ENCODE results near the gene KRTAP5-11.
"Not testable (repeated sequence)": the region's sequence is repeated elsewhere in the genome, so short reads cannot be mapped to it uniquely, and the experiment has no call there.

KRTAP5-11 gene

DNA sequence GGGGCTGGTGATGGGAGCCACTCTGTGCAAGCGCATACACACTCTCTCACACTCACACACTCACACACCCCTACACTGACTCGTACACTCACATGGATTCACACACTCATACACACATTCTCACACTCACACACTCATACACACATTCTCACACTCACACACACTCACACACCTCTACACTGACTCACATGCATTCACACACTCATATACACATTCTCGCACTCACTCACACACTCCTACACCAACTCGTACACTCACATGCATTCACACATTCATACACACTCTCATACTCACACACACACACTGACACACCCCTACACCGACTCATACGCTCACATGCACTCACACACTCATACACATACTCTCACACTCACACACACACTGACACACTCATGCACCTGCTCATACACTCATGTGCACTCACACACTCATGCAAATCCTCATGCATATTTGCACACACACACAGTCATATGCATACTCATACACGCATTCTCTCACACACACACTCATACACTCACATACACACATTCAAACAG lies 5.1 kb downstream of the KRTAP5-11 start:
- TF ChIP-seq, protein P1, sequence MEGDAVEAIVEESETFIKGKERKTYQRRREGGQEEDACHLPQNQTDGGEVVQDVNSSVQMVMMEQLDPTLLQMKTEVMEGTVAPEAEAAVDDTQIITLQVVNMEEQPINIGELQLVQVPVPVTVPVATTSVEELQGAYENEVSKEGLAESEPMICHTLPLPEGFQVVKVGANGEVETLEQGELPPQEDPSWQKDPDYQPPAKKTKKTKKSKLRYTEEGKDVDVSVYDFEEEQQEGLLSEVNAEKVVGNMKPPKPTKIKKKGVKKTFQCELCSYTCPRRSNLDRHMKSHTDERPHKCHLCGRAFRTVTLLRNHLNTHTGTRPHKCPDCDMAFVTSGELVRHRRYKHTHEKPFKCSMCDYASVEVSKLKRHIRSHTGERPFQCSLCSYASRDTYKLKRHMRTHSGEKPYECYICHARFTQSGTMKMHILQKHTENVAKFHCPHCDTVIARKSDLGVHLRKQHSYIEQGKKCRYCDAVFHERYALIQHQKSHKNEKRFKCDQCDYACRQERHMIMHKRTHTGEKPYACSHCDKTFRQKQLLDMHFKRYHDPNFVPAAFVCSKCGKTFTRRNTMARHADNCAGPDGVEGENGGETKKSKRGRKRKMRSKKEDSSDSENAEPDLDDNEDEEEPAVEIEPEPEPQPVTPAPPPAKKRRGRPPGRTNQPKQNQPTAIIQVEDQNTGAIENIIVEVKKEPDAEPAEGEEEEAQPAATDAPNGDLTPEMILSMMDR (IDR thresholded peaks at IDR 0.05; ENCODE audit: insufficient read depth, low read depth, low read length, missing control alignments) = no peak
- DNase-seq (ENCODE audit: low read depth) = no peak

DNA sequence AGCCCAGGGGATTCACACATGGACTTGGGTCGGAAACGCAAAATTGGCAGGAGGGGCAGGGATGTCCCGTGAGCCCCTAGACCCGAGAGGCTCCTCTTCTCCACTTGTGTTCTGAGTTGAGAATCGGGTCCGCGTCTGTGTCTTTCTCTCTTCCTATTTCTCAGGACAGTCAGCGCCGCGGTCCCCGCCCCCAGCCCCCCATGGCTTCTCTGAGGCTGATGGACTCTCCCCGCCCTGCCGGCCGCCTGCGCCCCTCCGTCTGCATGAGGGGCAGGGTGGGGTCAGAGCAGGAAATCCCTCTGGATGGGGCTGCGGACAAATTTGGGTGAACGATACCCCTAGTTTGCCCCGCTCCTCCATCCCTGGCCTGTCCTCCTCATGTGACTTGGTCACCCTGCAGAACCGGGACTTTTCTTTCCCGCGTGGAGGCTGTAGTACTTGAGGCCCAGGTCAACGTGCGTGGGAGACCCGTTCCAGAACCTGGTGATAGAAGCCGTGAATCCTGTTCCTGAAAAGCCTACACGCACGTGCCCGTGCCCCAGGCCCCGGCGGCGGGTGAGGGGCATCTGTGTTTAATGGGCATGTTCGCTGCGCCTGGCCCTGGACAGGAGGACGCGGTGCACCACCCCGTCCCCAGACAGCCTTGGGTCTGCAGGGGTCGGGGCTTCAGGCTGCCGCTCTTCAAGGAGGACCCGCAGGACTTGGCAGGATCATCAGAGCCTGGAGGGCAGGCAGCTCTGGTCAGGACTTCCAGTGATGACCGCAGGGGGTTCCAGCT lies 5.8 kb downstream of the KRTAP5-11 start:
- DNase-seq (ENCODE audit: low read depth); H3K4me3 ChIP-seq (ENCODE audit: low read depth, low read length): not testable (repeated sequence)

More for the DNA sequence above, 5.1 kb downstream of the KRTAP5-11 start:
- no peak overlapping the region for H3K4me3 ChIP-seq (ENCODE audit: low read depth, low read length)

DNA sequence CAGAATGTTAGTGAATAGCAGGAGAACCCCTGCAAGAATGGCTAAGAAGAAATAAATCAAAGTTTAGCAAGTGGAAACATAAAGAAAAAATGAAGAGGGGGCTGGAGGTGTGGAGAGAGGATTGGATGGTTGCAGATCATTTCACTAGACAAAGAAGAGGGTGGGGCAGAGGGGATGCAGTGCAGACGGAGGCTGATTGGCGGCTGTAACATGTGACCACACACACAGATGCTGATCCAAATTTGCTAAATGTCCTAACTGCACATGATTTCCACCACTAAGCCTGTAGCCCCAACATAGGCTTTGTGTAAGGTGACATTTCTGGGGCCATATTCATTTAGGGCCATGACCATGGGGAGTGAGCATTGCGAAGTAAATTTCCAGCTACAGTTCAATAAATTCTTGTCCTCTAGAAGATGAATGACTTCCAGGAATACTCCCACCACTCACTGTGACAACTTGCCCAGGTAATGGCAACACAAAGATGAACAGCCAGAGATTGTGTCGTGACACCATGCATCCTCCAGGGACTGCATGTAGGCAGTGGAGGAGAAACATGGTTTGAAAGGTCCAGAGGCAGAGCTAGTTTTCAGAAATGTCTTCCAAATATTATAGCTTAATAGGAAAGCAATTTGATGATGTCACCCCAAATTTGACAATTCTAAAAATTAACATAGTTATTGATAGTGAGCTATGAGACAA lies 6.8 kb downstream of the KRTAP5-11 start:
- TF ChIP-seq, protein P1 (IDR thresholded peaks at IDR 0.05; ENCODE audit: insufficient read depth, low read depth, low read length, missing control alignments) = no peak
- DNase-seq (ENCODE audit: low read depth) = no peak
- H3K4me3 ChIP-seq (ENCODE audit: low read depth, low read length) = no peak overlapping the region

GRCh38 chr11:71574418-71574817 lies 8.3 kb downstream of the KRTAP5-11 start:
- DNase-seq (ENCODE audit: low read depth) = no peak
- H3K4me3 ChIP-seq (ENCODE audit: low read depth, low read length) = no peak overlapping the region
- TF ChIP-seq, protein P1 (IDR thresholded peaks at IDR 0.05; ENCODE audit: insufficient read depth, low read depth, low read length, missing control alignments) = no peak

- no peak overlapping the region for H3K4me3 ChIP-seq (ENCODE audit: low read depth, low read length)
- TF ChIP-seq, protein P1 (IDR thresholded peaks at IDR 0.05; ENCODE audit: insufficient read depth, low read depth, low read length, missing control alignments) = no peak
- no peak for DNase-seq (ENCODE audit: low read depth)
These were observed 9.9 kb downstream of the KRTAP5-11 start for GRCh38 chr11:71572811-71573210.

GRCh38 chr11:71571101-71571850 lies 11.4 kb downstream of the KRTAP5-11 start:
- not testable (repeated sequence) for DNase-seq (ENCODE audit: low read depth); H3K4me3 ChIP-seq (ENCODE audit: low read depth, low read length)

DNA sequence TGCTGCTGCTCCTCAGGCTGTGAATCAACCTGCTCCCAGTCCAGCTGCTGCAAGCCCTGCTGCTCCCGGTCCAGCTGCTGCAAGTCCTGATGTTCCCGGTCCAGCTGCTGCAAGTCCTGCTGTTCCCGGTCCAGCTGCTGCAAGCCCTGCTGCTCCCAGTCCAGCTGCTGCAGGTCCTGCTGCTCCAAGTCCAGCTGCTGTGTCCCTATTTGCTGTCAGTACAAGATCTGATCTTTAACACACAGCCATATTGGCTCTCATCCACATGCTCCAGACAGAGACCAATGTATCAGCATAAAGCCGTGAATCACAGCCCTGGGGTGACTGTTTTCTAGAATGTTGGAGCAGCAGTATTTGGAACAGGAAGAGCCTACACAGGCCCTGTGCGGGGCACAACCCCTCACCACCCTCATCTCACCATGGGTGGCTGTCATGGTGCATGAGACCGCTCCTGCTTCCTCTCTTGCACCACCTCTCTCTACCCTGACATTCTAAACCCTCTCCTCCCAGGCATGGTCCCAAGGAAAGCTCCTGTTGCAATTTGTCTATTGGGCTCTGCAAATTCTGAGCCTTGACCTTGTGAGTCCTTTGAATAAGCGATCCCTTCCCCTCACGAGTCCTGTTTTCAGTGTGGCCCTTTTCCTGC lies 13.8 kb downstream of the KRTAP5-11 start:
- TF ChIP-seq, protein P1 (IDR thresholded peaks at IDR 0.05; ENCODE audit: insufficient read depth, low read depth, low read length, missing control alignments) = no peak
- H3K4me3 ChIP-seq (ENCODE audit: low read depth, low read length) = no peak overlapping the region
- no peak for DNase-seq (ENCODE audit: low read depth)

DNA sequence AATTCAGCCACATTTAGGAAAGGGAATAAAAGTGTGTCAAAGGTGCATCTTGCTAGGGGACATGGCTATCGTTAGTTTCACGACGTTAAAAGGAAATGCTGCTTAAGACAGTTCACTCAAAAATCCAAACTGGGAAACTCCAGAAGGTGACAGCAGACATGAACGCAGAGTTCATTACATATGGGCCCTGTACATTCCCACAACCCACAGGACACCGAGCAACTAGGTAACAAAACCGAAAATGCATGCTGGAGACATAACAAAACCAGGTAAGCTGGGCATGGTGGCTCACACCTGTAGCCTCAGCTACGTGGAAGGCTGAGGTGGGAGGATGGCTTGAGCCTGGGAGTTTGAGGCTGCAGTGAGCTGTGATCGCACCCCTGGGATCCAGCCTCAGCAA lies 15.0 kb downstream of the KRTAP5-11 start:
- peak; percentile 28 for DNase-seq (ENCODE audit: low read depth)
- H3K4me3 ChIP-seq (ENCODE audit: low read depth, low read length) = not testable (repeated sequence)

DNA sequence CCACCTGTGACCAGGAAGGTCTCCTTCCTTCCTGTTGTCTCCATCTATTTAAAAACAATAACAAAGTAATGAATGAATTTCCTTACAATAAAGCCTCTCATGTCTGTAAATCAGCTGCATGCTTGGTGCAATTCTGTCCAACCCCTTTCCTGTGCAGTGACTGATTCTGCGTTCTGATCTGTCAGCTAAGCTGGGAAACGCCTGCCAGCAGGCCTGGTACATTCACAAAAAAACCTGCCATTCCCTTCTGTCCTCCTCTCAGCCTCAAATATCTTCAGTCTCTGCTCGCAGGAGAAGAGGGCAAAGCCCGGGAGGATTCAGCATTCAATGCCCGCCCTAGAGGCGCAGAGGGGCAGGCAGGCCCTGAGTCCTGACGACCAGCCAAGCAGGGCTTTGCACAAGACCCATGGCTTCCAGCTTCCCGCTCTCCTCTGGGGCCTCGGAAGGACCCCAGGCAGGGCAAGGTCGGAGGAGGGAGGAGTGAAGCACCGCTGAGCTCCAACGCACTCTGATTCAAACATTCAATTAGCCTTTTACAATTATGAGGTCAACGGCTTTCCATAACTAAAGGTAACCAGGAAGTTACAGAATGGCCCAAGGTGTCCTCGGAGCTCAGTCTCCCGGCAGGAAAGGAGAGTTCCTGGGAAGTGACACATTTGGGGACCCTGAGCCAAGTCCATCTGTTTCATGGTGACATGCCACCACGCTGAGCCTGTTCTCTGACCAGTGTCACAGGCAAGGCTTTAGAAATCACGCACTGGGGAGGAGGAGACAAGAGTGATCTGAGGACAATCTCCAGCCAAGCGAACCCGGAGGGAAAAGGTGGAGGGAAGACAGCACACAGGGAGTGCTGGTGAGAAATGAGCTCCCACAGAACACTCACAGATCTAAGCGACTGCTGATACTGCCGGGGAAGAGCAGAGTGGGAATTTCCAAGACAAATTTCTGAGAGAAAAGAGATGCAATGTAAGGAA lies 15.8 kb downstream of the KRTAP5-11 start:
- DNase-seq (ENCODE audit: low read depth); H3K4me3 ChIP-seq (ENCODE audit: low read depth, low read length): not testable (repeated sequence)

All from GM12865 (cell line).